T follicular helper cell (primary cell): Measurements from ENCODE around the gene RNFT2.
"Not testable (repeated sequence)": the region's sequence is repeated elsewhere in the genome, so short reads cannot be mapped to it uniquely, and the experiment has no call there.

Experiments
- DNase-seq: peaks from one replicate; pipeline ENCODE4 v3.0.0-alpha.2; 2020; ENCODE audit warnings: low read depth

Gene RNFT2

DNA sequence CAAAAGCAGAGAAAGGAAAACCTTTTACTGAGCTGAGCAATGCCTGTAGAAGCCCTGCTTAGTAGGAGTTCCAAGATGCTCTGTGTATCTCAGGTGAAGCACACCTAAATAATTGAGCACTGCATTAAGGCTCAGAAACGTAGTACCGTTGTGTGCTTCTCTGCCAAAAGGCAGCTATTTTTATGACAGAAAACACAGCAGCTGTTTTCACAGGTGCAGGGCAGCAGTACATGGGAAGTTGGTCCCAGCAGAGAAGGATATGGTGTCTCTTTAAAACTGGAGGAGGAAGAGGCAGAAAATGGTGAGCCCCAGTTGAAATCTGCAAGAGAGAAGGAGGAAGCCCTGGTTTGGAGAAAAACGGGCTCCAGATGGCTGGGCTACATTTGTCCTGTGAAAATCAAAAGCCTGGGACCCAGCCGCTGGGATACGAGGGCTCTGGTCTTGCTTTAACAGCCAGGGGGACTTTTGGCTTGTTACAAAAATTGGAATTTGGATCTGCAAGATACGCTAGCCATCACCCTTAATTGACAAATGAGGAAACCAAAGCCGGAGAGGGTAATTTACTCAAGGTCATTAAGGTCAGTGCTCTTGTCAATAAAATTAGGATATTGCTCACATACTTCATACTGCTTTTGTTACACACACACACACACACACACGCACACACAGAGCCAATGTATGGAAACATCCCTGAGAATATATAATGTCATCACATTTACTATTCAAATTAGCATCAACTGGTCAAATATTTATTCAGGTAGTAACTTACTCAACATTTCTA, 27.6 kb upstream of the RNFT2 start:
- DNase-seq: no peak

DNA sequence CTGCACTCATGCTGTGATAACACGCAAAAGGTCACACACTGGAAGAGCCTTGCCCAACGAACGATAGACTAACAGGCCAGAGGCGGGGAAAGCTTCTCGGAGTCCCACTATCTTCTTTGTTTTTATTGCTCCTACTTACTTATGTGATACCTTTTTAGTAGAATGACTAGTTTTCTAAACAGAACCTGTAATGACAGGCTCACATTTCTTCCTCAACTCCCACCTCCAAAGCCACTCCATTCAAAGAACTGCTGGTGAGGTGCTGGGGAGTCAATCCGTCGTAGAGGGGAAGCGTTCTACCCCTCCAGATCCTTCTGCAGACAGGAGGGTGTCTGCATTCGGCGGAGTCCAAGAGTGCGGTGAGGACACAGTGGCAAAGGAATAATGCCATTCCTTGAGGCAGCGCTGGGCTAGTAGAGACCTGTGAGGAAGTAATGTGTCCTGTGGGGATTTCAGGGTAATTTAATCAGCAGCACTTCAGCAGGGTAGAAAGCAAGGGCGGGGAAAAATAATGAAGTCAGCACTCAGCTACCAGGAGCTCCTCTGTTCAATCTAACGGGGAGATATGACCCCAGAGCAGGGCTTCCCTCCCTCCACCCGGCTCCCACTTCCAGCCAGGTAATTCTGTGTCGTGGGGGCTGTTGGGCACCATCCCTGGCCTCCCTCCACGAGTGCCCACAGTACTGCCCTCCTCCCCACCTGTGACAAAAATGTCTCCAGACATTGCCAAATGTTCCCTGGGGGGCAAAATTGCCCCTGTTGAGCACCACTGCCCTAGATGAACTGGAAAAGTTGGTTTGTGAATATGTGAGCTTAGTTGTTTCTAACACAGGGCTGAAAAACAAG, 25.4 kb upstream of the RNFT2 start:
- DNase-seq: no peak

- DNase-seq: no peak
Measured at GRCh38 chr12:116713527-116713926, 24.6 kb upstream of the RNFT2 start.

GRCh38 chr12:116714175-116714574, 23.9 kb upstream of the RNFT2 start:
- DNase-seq: no peak

DNA sequence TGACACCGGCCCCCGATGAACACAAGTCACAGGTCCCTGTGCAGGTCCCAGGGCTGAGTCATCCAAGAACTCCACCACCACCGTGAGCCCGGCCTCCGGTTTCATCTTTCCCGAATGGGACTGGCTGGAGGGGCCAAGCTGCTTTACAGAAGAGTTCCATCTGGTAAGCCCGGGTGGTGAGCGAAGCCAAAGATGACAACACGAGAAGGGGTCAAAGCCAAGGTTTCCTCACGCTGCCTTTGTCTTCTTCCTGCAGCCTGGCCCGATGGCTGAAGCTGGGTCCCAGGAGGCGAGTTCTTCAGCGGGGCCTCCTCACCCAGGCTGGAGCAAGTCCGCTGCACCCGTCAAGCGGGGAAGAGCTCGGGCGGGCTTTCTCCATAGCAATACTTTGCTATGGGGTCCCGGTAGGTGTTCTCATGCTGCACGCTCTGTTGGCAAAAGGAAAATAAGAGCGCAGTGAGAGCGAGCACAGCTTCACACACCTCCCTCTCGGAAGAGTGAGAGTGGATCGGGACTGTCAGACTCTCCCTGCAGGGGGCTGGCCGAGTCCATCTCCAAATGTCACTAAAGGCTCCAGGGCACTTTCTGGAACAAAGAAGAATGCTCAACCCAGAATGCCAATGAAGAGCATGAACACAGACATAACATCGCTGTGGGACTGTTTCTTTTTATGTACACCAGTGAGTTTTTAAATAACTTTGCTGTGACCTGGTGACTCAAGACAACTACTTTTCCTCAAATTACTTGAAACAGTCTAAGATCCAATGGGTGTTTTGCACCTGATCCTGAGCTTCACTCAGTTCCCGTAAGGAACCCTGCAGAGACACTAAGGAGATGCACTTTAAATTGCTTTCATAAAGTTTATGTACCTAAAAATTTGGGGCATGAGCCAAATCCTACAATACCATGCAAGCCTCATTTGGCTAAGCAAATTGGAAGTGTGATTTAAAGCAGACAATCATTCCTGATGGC, 20.4 kb upstream of the RNFT2 start:
- DNase-seq: no peak

GRCh38 chr12:116718655-116719454, 19.3 kb upstream of the RNFT2 start:
- no peak for DNase-seq

DNA sequence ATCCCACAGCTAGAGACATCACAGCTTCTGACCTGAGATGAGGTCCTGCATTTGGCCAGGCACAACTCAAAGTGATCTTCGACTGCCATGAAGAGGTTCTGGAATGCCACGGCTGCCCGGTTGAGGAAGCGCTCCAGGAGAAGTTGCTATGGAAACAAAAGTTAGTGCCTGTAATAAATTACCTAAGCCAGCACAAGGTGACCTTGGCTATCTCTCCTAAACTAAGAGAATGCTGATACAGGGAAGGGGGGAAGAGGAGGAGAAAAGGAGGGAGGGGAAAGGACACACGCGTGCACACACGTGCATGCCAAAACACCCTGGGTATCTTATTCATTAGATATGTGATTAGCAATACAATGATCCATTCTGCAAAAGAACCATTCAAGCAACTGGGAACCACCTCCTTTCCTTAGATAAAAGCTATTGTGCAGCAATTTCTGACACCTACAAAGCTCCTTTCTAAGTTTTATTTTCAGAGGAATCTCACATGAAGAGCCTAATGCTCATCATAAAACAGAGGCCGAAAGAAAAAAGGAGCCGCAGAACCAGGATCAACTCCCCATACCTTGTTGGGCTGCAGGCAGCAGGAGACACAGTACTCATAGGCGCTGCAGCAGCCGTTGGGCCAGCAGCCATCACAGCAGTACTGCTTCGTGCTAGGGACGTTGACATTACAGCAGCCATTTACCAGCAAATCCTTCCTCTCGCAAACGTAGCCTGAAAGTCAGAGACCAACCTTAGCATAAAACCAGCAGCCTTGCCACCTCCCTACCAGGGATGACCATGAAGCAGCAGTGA, 18.2 kb upstream of the RNFT2 start:
- DNase-seq: no peak

- no peak for DNase-seq
Measured at GRCh38 chr12:116722245-116722644, 15.9 kb upstream of the RNFT2 start.

- DNase-seq: no peak
Measured at GRCh38 chr12:116726694-116727093, 11.4 kb upstream of the RNFT2 start.

GRCh38 chr12:116727261-116727660, 10.9 kb upstream of the RNFT2 start:
- DNase-seq: no peak

DNA sequence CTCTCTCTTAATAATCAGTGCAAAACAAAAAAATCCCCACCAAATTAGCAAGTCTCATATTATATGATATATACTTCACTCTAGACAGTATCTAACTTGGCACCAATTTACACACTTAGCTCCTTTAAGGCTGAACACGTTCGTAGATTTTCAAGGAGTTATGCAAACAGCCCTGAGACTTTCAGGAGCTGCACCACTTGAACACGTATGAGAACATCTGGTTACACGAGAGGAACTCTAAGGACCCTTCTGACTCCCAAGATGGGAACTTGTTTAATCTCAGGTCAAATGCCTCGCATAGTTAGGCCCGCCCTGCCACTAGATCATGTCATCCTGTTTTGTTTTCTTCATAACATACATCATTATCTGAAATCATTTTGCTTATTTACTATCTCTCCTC, 10.2 kb upstream of the RNFT2 start:
- no peak for DNase-seq

GRCh38 chr12:116731801-116732200, 6.3 kb upstream of the RNFT2 start:
- DNase-seq: no peak

GRCh38 chr12:116734156-116734768, 3.9 kb upstream of the RNFT2 start:
- no peak for DNase-seq

DNA sequence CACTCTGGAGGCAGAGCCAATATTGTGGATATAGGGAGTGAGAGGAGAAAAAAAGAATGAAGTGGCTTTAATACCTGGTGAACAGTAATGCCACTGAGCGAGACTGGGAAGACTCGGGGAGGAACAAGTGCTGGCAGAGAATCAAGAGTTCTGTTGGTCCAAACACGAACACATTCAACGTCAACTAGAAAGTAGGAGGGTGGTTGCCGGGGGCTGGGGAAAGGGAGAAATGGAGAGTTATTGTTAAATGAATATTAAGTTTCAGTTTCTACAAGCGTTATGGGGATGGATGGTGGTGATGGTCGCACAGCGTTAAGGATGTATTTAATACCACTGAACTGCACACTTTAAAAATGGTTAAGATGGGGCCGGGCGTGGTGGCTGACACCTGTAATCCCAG, 3.0 kb upstream of the RNFT2 start:
- DNase-seq: no peak

- DNase-seq: no peak
Measured at GRCh38 chr12:116735951-116736599, 2.0 kb upstream of the RNFT2 start.

GRCh38 chr12:116736962-116737773, 947 bp upstream of the RNFT2 start:
- DNase-seq: no peak

- no peak for DNase-seq
Measured at GRCh38 chr12:116739381-116739887, 1.3 kb downstream of the RNFT2 start.

GRCh38 chr12:116742787-116743186, 4.7 kb downstream of the RNFT2 start:
- not testable (repeated sequence) for DNase-seq
